ENCODE results near the gene TBATA.

DNA sequence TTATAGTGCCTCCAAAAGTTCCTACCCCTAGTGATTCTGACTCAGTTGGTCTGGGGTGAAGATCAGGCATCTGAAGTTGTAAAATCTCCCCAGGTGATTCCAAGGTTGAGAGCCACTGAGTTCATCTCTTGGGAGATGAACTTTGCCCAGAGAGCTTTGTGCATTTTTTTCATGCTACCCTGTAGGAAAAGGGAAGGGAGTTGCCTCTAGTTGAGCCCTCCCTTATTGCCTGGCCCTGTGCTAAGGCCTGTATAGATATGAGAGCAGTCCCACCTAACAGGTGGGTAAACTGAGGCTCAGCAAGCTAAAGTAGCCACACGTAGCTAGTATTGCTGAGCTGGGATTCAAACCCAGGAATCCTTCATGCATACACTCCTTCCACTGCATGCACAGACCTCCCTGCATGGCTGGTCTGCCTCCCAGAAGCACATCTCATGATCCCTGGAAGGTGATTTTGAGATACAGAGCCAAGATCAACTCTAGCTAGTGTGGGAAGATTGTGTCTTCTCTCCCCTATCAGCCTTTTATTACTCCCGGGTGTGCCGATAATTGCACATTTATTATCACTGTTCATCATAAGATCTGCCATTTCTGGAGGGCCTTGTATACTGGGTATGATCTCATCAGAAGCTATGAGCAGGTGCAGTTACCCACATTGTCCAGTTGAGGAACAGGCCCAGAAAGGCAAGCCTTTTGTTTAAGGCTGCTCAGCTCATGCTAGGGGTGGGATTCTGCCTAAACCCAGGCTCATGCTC lies 47.0 kb downstream of the TBATA start:
- no peak for TF ChIP-seq POLR2A (IDR thresholded peaks at IDR 0.05)
- TF ChIP-seq, protein P1, sequence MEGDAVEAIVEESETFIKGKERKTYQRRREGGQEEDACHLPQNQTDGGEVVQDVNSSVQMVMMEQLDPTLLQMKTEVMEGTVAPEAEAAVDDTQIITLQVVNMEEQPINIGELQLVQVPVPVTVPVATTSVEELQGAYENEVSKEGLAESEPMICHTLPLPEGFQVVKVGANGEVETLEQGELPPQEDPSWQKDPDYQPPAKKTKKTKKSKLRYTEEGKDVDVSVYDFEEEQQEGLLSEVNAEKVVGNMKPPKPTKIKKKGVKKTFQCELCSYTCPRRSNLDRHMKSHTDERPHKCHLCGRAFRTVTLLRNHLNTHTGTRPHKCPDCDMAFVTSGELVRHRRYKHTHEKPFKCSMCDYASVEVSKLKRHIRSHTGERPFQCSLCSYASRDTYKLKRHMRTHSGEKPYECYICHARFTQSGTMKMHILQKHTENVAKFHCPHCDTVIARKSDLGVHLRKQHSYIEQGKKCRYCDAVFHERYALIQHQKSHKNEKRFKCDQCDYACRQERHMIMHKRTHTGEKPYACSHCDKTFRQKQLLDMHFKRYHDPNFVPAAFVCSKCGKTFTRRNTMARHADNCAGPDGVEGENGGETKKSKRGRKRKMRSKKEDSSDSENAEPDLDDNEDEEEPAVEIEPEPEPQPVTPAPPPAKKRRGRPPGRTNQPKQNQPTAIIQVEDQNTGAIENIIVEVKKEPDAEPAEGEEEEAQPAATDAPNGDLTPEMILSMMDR (IDR thresholded peaks at IDR 0.05), result no peak

All from heart left ventricle (tissue), 13 donors.